ENCODE results near the gene CEBPE. TPM values are rescaled to one million over a fixed set of nuclear protein-coding genes. Genes with fewer than 3 reads are reported as not detected.

The CEBPE gene
- total and polyA plus RNA-seq, 4 donors, result 0.08 to 4.4 (median 0.16) TPM; not detected in 1

DNA sequence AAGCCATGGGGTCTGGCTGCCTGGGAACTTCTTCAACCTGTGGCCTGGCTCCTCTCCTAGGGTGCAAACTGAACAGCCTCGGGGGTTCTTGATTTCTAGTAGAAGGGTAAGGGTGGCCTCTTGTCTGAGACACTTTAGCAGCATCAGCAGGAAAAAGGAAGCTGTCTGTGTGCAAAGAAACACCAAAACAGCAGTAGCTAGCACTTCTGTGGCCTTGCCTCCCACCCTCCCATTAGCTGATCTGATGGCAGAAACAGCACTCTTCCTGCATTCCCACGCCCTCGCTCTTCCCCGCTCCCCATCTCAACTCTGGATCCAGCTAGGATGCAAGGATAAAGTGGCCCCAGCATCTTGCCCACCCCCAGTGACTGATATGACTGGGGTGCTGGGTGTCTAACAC is 43.7 kb upstream of the CEBPE start:
- Histone ChIP-seq H3K4me1 (ENCODE audit: control insufficient read depth in 4 of 4, insufficient read depth in 4 of 4, low read length in 3 of 4) (peaks cover 0 to 4% (median 0%) of the 10 kb centered on the region in 4 donors), H3K36me3 (ENCODE audit: control insufficient read depth in 4 of 4, insufficient read depth in 3 of 4, low read depth in 1 of 4, low read length in 3 of 4) (no peaks in the 10 kb centered on the region), H3K27me3 (ENCODE audit: control insufficient read depth in 4 of 4, insufficient read depth in 4 of 4, low read length in 3 of 4) (peaks cover 0 to 5% (median 0%) of the 10 kb centered on the region in 4 donors), H3K9me3 (ENCODE audit: control insufficient read depth in 4 of 4, low read length in 3 of 4) (no peaks in the 10 kb centered on the region), H3K27ac (ENCODE audit: low read depth in 1 of 2, low read length in 2 of 2) (no peak overlapping the region), H3K4me3 (ENCODE audit: low read depth in 1 of 3, low read length in 3 of 3) (no peak overlapping the region), H3K9ac (ENCODE audit: low read depth in 1 of 2, low read length in 2 of 2) (no peak overlapping the region)
- no peak for TF ChIP-seq NR2F2 (IDR thresholded peaks at IDR 0.05)
- TF ChIP-seq FOXA2 (IDR thresholded peaks at IDR 0.05), result no peak
- TF ChIP-seq YY1 (IDR thresholded peaks at IDR 0.05), result no peak
- no peak for TF ChIP-seq TAF1 (conservative IDR thresholded peaks at IDR 0.05)
- TF ChIP-seq ZBTB33 (IDR thresholded peaks at IDR 0.05), result no peak
- TF ChIP-seq GABPA (IDR thresholded peaks at IDR 0.05 in 1 of 2, conservative IDR thresholded peaks at IDR 0.05 in 1 of 2), result no peak
- no peak for TF ChIP-seq EGR1 (IDR thresholded peaks at IDR 0.05; ENCODE audit: low read depth in 2 of 2)
- TF ChIP-seq, protein P1, sequence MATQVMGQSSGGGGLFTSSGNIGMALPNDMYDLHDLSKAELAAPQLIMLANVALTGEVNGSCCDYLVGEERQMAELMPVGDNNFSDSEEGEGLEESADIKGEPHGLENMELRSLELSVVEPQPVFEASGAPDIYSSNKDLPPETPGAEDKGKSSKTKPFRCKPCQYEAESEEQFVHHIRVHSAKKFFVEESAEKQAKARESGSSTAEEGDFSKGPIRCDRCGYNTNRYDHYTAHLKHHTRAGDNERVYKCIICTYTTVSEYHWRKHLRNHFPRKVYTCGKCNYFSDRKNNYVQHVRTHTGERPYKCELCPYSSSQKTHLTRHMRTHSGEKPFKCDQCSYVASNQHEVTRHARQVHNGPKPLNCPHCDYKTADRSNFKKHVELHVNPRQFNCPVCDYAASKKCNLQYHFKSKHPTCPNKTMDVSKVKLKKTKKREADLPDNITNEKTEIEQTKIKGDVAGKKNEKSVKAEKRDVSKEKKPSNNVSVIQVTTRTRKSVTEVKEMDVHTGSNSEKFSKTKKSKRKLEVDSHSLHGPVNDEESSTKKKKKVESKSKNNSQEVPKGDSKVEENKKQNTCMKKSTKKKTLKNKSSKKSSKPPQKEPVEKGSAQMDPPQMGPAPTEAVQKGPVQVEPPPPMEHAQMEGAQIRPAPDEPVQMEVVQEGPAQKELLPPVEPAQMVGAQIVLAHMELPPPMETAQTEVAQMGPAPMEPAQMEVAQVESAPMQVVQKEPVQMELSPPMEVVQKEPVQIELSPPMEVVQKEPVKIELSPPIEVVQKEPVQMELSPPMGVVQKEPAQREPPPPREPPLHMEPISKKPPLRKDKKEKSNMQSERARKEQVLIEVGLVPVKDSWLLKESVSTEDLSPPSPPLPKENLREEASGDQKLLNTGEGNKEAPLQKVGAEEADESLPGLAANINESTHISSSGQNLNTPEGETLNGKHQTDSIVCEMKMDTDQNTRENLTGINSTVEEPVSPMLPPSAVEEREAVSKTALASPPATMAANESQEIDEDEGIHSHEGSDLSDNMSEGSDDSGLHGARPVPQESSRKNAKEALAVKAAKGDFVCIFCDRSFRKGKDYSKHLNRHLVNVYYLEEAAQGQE (IDR thresholded peaks at IDR 0.05), result no peak
- TF ChIP-seq JUND (IDR thresholded peaks at IDR 0.05), result no peak
- DNase-seq (ENCODE audit: low spot score), result no peak
- 75% methylated on average over 4 of the region's 4 CpGs for WGBS

DNA sequence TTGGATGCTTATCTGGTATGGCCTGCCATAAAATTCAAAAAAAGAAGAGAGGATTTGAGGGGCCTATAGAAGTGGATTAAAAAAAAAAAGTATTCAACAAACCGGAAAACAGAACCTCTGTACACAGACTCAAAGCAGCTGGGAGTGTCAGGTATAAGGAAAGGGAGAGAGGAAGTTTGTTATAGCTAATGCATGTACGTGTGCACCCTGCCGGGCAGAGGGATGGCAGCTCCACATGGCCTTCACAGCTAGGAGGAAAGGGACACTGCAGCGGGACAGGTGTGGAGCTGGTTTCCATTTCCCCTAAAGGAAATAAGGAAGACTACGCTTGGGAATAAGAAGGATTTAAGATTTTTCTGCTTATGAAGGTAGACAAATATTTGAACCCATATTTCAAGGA is 43.0 kb upstream of the CEBPE start:
- H3K9me3 ChIP-seq (ENCODE audit: control insufficient read depth in 4 of 4, low read length in 3 of 4), result no peaks in the 10 kb centered on the region
- 70% methylated on average over 5 of the region's 5 CpGs for WGBS
- no peak overlapping the region for H3K4me3 ChIP-seq (ENCODE audit: low read depth in 1 of 3, low read length in 3 of 3)
- no peak overlapping the region for H3K27ac ChIP-seq (ENCODE audit: low read depth in 1 of 2, low read length in 2 of 2)
- DNase-seq (ENCODE audit: low spot score), result no peak
- no peak for TF ChIP-seq HNF4G (IDR thresholded peaks at IDR 0.05)
- TF ChIP-seq EGR1 (IDR thresholded peaks at IDR 0.05; ENCODE audit: low read depth in 2 of 2), result no peak
- no peak for TF ChIP-seq ATF3 (IDR thresholded peaks at IDR 0.05)
- no peak overlapping the region for H3K9ac ChIP-seq (ENCODE audit: low read depth in 1 of 2, low read length in 2 of 2)
- H3K4me1 ChIP-seq (ENCODE audit: control insufficient read depth in 4 of 4, insufficient read depth in 4 of 4, low read length in 3 of 4), result peaks cover 0 to 4% (median 0%) of the 10 kb centered on the region in 4 donors
- no peaks in the 10 kb centered on the region for H3K36me3 ChIP-seq (ENCODE audit: control insufficient read depth in 4 of 4, insufficient read depth in 3 of 4, low read depth in 1 of 4, low read length in 3 of 4)
- H3K27me3 ChIP-seq (ENCODE audit: control insufficient read depth in 4 of 4, insufficient read depth in 4 of 4, low read length in 3 of 4), result peaks cover 0 to 5% (median 0%) of the 10 kb centered on the region in 4 donors

DNA sequence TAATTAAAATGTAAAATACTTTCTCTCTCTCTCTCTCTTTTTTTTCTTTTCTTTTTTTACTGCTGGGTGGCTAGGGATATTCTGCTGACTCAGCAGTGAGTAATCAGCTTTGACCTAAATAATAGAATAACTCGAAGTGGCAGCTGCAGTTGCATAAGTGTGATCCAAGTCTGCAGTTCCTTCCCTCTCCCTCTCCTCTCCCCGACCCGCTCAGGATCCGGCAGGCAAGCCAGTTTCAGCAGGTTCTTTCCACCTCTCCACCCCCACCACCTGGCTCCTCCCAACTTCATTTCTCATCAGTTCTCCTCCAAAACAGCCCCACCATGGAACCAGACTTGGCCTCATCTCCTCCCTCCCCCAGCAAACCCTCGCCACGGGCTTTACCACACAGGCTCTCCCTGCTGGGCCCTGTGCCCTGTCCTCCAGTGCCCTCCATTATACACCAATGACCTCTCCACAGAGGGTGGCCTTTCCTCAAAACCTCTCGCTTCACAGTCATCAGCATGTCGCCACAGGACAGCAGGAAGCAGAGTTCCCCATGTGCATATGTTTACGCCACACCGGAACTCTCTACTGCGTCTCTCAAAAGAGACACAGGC is 42.0 kb upstream of the CEBPE start:
- DNase-seq (ENCODE audit: low spot score), result no peak

More for the DNA sequence above, 42.0 kb upstream of the CEBPE start:
- H3K27me3 ChIP-seq (ENCODE audit: control insufficient read depth in 4 of 4, insufficient read depth in 4 of 4, low read length in 3 of 4), result no peaks in the 10 kb centered on the region
- H3K9ac ChIP-seq (ENCODE audit: low read depth in 1 of 2, low read length in 2 of 2), result no peak overlapping the region
- H3K4me3 ChIP-seq (ENCODE audit: low read depth in 1 of 3, low read length in 3 of 3), result no peak overlapping the region
- TF ChIP-seq NR2F2 (IDR thresholded peaks at IDR 0.05), result no peak
- peak in 1 of 2 donors; percentile 8 for TF ChIP-seq RXRA (IDR thresholded peaks at IDR 0.05)
- no peaks in the 10 kb centered on the region for H3K9me3 ChIP-seq (ENCODE audit: control insufficient read depth in 4 of 4, low read length in 3 of 4)
- H3K36me3 ChIP-seq (ENCODE audit: control insufficient read depth in 4 of 4, insufficient read depth in 3 of 4, low read depth in 1 of 4, low read length in 3 of 4), result no peaks in the 10 kb centered on the region
- no peak overlapping the region for H3K27ac ChIP-seq (ENCODE audit: low read depth in 1 of 2, low read length in 2 of 2)
- WGBS, result 55% methylated on average over 11 of the region's 11 CpGs
- peaks cover 0 to 4% (median 0%) of the 10 kb centered on the region in 4 donors for H3K4me1 ChIP-seq (ENCODE audit: control insufficient read depth in 4 of 4, insufficient read depth in 4 of 4, low read length in 3 of 4)
